Liver (tissue), 9 donors: ENCODE results near the gene WFDC6. TPM values are rescaled to one million over a fixed set of nuclear protein-coding genes. Genes with fewer than 3 reads are reported as not detected.
"Not testable (repeated sequence)": the region's sequence is repeated elsewhere in the genome, so short reads cannot be mapped to it uniquely, and the experiment has no call there.

ENCODE experiments used
- DNase-seq: peaks from one replicate; pipeline ENCODE4 v3.0.0-alpha.2; 2017; ENCODE audit warnings: low spot score
- H3K27ac ChIP-seq, 2 donors: one replicate each; pipeline ENCODE4 v1.7.0; 2013; ENCODE audit warnings: inconsistent platforms in 2 of 2, low read length in 2 of 2, control low read depth in 1 of 2, low read depth in 1 of 2, mild to moderate bottlenecking in 1 of 2
- H3K27me3 ChIP-seq, 4 donors: one replicate each; pipeline versions ENCODE4 v1.6.1 to v1.7.0; 2013; ENCODE audit warnings: low read length in 3 of 4, inconsistent platforms in 1 of 4, mild to moderate bottlenecking in 1 of 4, moderate library complexity in 1 of 4; ENCODE audit not compliant: control insufficient read depth in 4 of 4, insufficient read depth in 4 of 4
- H3K36me3 ChIP-seq, 4 donors: one replicate each; pipeline versions ENCODE4 v1.6.1 to v1.7.0; 2013; ENCODE audit warnings: low read length in 3 of 4, mild to moderate bottlenecking in 3 of 4, low read depth in 1 of 4, moderate library complexity in 1 of 4; ENCODE audit not compliant: control insufficient read depth in 4 of 4, insufficient read depth in 3 of 4
- H3K4me1 ChIP-seq, 4 donors: one replicate each; pipeline versions ENCODE4 v1.6.1 to v1.7.0; 2013; ENCODE audit warnings: low read length in 3 of 4, mild to moderate bottlenecking in 3 of 4, moderate library complexity in 1 of 4; ENCODE audit not compliant: control insufficient read depth in 4 of 4, insufficient read depth in 4 of 4
- H3K4me3 ChIP-seq, 3 donors: one replicate each; pipeline versions ENCODE4 v1.6.1 to v1.7.0; 2013; ENCODE audit warnings: low read length in 3 of 3, control low read depth in 1 of 3, low read depth in 1 of 3, mild to moderate bottlenecking in 1 of 3
- H3K9ac ChIP-seq, 2 donors: one replicate each; pipeline ENCODE4 v1.7.0; 2013; ENCODE audit warnings: low read length in 2 of 2, mild to moderate bottlenecking in 2 of 2, moderate library complexity in 2 of 2, control low read depth in 1 of 2, low read depth in 1 of 2
- H3K9me3 ChIP-seq, 4 donors: one replicate each; pipeline versions ENCODE4 v1.6.1 to v1.7.0; 2013; ENCODE audit warnings: low read length in 3 of 4; ENCODE audit not compliant: control insufficient read depth in 4 of 4
- CTCF ChIP-seq: fragments of 150-350 bp; IDR thresholded peaks from 2 replicates; pipeline ENCODE4 v1.5.1; 2017; ENCODE audit warnings: improper control_type of control experiment, low read depth, low read length; ENCODE audit not compliant: missing input control
- EGR1 ChIP-seq, 2 donors: IDR thresholded peaks; 2 replicates each; pipeline ENCODE4 v1.6.1; 2016 to 2018; ENCODE audit warnings: antibody characterized with exemption in 2 of 2, low read depth in 2 of 2
- FOXA1 ChIP-seq: IDR thresholded peaks from 2 replicates; pipeline ENCODE4 v1.6.1; 2016; ENCODE audit warnings: antibody characterized with exemption
- FOXA2 ChIP-seq: IDR thresholded peaks from 2 replicates; pipeline ENCODE4 v1.6.1; 2016; ENCODE audit warnings: antibody characterized with exemption
- GABPA ChIP-seq, 2 donors: IDR thresholded peaks in 1 of 2; conservative IDR thresholded peaks in 1 of 2; 2 replicates each; pipeline ENCODE4 v1.6.1; 2016; ENCODE audit warnings: antibody characterized with exemption in 2 of 2, mild to moderate bottlenecking in 1 of 2, moderate library complexity in 1 of 2
- HNF4A ChIP-seq, 2 donors: conservative IDR thresholded peaks; 2 replicates each; pipeline ENCODE4 v1.6.1; 2016; ENCODE audit warnings: antibody characterized with exemption in 2 of 2, mild to moderate bottlenecking in 2 of 2
- HNF4G ChIP-seq: IDR thresholded peaks from 2 replicates; pipeline ENCODE4 v1.6.1; 2016; ENCODE audit warnings: antibody characterized with exemption
- JUND ChIP-seq, 2 donors: IDR thresholded peaks; 2 replicates each; pipeline ENCODE4 v1.6.1; 2016; ENCODE audit warnings: antibody characterized with exemption in 2 of 2
- NR2F2 ChIP-seq: IDR thresholded peaks from 2 replicates; pipeline ENCODE4 v1.6.1; 2016; ENCODE audit warnings: antibody characterized with exemption
- RAD21 ChIP-seq, 2 donors: IDR thresholded peaks; 2 replicates each; pipeline ENCODE4 v1.6.1; 2016; ENCODE audit warnings: antibody characterized with exemption in 2 of 2, mild to moderate bottlenecking in 2 of 2
- REST ChIP-seq: IDR thresholded peaks from 2 replicates; pipeline ENCODE4 v1.6.1; 2016; ENCODE audit warnings: antibody characterized with exemption, mild to moderate bottlenecking
- RXRA ChIP-seq, 2 donors: IDR thresholded peaks; 2 replicates each; pipeline ENCODE4 v1.6.1; 2017 to 2018; ENCODE audit warnings: antibody characterized with exemption in 2 of 2, mild to moderate bottlenecking in 1 of 2
- SP1 ChIP-seq: IDR thresholded peaks from 2 replicates; pipeline ENCODE4 v1.6.1; 2018; ENCODE audit warnings: antibody characterized with exemption, mild to moderate bottlenecking
- YY1 ChIP-seq: IDR thresholded peaks from 2 replicates; pipeline ENCODE4 v1.6.1; 2016; ENCODE audit warnings: antibody characterized with exemption, mild to moderate bottlenecking
- ZBTB33 ChIP-seq: IDR thresholded peaks from 2 replicates; pipeline ENCODE4 v1.6.1; 2016; ENCODE audit warnings: antibody characterized with exemption
- whole genome bisulfite sequencing: extraction: QIAGEN DNeasy Blood & Tissue Kit; methylation state at CpG from one replicate; pipeline ENCODE4 v1.1.7; 2013; 5-methylcytosine and 5-hydroxymethylcytosine counted together
- polyA plus RNA-seq, 2 donors: library from polyadenylated mRNA; stranded (reverse) in 1 of 2; unstranded in 1 of 2; fragments of 200-250 nt in 1 of 2; fragments of >200 nt in 1 of 2; fragmentation: Nextera tagmentation in 1 of 2; extraction: Ambion mirVana in 1 of 2; gene quantifications; one replicate each; pipeline versions ENCODE4 v1.2.1 to v1.2.3, GENCODE V29; 2013 to 2015
- total RNA-seq, 2 donors: library from RNA; depleted of rRNA; stranded (reverse); fragments of >200 nt; gene quantifications; one replicate each; pipeline ENCODE4 v1.2.3, GENCODE V29; 2014
- TF ChIP-seq, protein P1 (sequence below): IDR thresholded peaks from 2 replicates; pipeline ENCODE4 v1.6.1; 2016; ENCODE audit warnings: antibody characterized with exemption
- TF ChIP-seq, protein P2 (sequence below): IDR thresholded peaks from 2 replicates; pipeline ENCODE4 v1.6.1; 2016; ENCODE audit warnings: antibody characterized with exemption
- donor health status: healthy.
- donor health status: healthy.
- donor health status: healthy.
- donor health status: healthy.
- donor health status: healthy.

WFDC6 gene
- total and polyA plus RNA-seq, 4 donors, result not detected

- TF ChIP-seq YY1, result no peak
- no peak for TF ChIP-seq SP1
- no peak for TF ChIP-seq JUND (IDR thresholded peaks at IDR 0.05)
These were observed 38.9 kb upstream of the WFDC6 start (continued) for GRCh38 chr20:45578231-45578630.

GRCh38 chr20:45576995-45577394 lies 37.7 kb upstream of the WFDC6 start:
- Histone ChIP-seq H3K9ac (no peak overlapping the region), H3K4me3 (no peak overlapping the region), H3K27me3 (peaks cover 0 to 4% (median 0%) of the 10 kb centered on the region in 4 donors), H3K9me3 (no peaks in the 10 kb centered on the region), H3K27ac (no peak overlapping the region), H3K36me3 (no peaks in the 10 kb centered on the region), H3K4me1 (no peaks in the 10 kb centered on the region)
- DNase-seq, result no peak
- WGBS, result 38% methylated on average over 2 of the region's 2 CpGs
- TF ChIP-seq HNF4A (conservative IDR thresholded peaks at IDR 0.05) (no peak), GABPA (IDR thresholded peaks at IDR 0.05 in 1 of 2, conservative IDR thresholded peaks at IDR 0.05 in 1 of 2) (no peak), EGR1 (IDR thresholded peaks at IDR 0.05; ENCODE audit: low read depth in 2 of 2) (no peak), RAD21 (IDR thresholded peaks at IDR 0.05) (no peak), YY1 (peak; percentile 52), RXRA (IDR thresholded peaks at IDR 0.05) (peak in 1 of 2 donors; percentile 27)
- TF ChIP-seq, protein P1, sequence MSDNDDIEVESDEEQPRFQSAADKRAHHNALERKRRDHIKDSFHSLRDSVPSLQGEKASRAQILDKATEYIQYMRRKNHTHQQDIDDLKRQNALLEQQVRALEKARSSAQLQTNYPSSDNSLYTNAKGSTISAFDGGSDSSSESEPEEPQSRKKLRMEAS, result no peak

- Histone ChIP-seq H3K36me3 (no peaks in the 10 kb centered on the region), H3K27me3 (peaks cover 0 to 4% (median 0%) of the 10 kb centered on the region in 4 donors), H3K4me3 (no peak overlapping the region), H3K27ac (no peak overlapping the region), H3K9me3 (no peaks in the 10 kb centered on the region), H3K9ac (no peak overlapping the region), H3K4me1 (no peaks in the 10 kb centered on the region)
- 83% methylated on average over 3 of the region's 3 CpGs for WGBS
- no peak for TF ChIP-seq NR2F2
- no peak for TF ChIP-seq EGR1 (IDR thresholded peaks at IDR 0.05; ENCODE audit: low read depth in 2 of 2)
- no peak for TF ChIP-seq ZBTB33
- TF ChIP-seq HNF4G, result no peak
- TF ChIP-seq FOXA2, result no peak
- TF ChIP-seq, protein P2, sequence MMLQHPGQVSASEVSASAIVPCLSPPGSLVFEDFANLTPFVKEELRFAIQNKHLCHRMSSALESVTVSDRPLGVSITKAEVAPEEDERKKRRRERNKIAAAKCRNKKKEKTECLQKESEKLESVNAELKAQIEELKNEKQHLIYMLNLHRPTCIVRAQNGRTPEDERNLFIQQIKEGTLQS, result no peak
- no peak for TF ChIP-seq CTCF
- TF ChIP-seq YY1, result no peak
- TF ChIP-seq HNF4A (conservative IDR thresholded peaks at IDR 0.05), result no peak
- no peak for TF ChIP-seq REST
- TF ChIP-seq GABPA (IDR thresholded peaks at IDR 0.05 in 1 of 2, conservative IDR thresholded peaks at IDR 0.05 in 1 of 2), result no peak
- TF ChIP-seq FOXA1, result no peak
- DNase-seq, result no peak
These were observed 36.6 kb upstream of the WFDC6 start for GRCh38 chr20:45575931-45576330.

DNA sequence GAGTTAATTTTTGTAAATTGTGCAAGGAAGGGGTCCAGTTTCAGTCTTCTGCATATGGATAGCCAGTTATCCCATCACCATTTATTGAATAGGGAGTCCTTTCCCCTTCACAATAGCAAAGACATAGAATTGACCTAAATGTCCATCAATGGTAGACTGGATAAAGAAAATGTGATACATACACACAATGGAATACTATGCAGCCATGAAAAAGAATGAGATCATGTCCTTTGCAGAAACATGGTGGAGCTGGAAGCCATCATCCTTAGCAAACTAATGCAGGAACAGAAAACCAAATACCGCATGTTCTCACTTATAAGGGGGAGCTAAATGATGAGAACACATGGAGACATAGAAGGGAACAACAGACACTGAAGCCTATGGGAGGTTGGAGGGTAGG lies 30.4 kb upstream of the WFDC6 start:
- not testable (repeated sequence) for H3K9ac ChIP-seq, H3K4me3 ChIP-seq, H3K27me3 ChIP-seq, DNase-seq, H3K36me3 ChIP-seq, H3K27ac ChIP-seq, H3K9me3 ChIP-seq, H3K4me1 ChIP-seq
- 71% methylated on average over 1 of the region's 1 CpG for WGBS
